ENCODE measurements around the gene DEFB110. TPM values are rescaled to one million over a fixed set of nuclear protein-coding genes. Genes with fewer than 3 reads are reported as not detected.

The DEFB110 gene
- total RNA-seq (2022) (not detected in 2 replicates), Bru-seq, nascent RNA (not detected), BruChase-seq, experiment 1, labeled RNA remaining after a 6-hour chase (not detected), BruChase-seq, experiment 2, labeled RNA remaining after a 2-hour chase (not detected)
- long read RNA-seq, result 0 reads

- Mint-ChIP-seq H3K36me3 (ENCODE audit: insufficient read depth, unreplicated experiment) (no peaks in the 10 kb centered on the region), H3K9me3 (ENCODE audit: unreplicated experiment) (no peaks in the 10 kb centered on the region), H3K27ac (ENCODE audit: low read depth, unreplicated experiment) (no peak within 1 kb of the TSS), H3K4me3 (ENCODE audit: unreplicated experiment) (no peak within 1 kb of the TSS), H3K4me1 (ENCODE audit: insufficient read depth, unreplicated experiment) (no peaks in the 10 kb centered on the region), H3K27me3 (ENCODE audit: insufficient read depth, unreplicated experiment) (peaks cover 13% of the 10 kb centered on the region)
- POLR2A ChIA-PET, result no interaction called here
- no TSS peak for BruUV-seq (replicated peaks)
- CTCF ChIA-PET, result no interaction called here
- intact Hi-C loops (cut with micrococcal nuclease), result no loop called here
- DNase-seq (ENCODE audit: unreplicated experiment), result no peak
- TF ChIP-seq CTCF (IDR thresholded peaks at IDR 0.05; ENCODE audit: unreplicated experiment), result no peak
Measured at GRCh38 chr6:50021894-50022293, at the start of gene DEFB110. DEFB110 (minus strand) TSS chr6:50021994; CDS start chr6:50021935, 59 bp downstream.

GRCh38 chr6:50070101-50070500 is 48.3 kb upstream of the DEFB110 start:
- Mint-ChIP-seq H3K4me1 (ENCODE audit: insufficient read depth, unreplicated experiment) (no peaks in the 10 kb centered on the region), H3K27ac (ENCODE audit: low read depth, unreplicated experiment) (no peak overlapping the region), H3K9me3 (ENCODE audit: unreplicated experiment) (no peaks in the 10 kb centered on the region), H3K36me3 (ENCODE audit: insufficient read depth, unreplicated experiment) (no peaks in the 10 kb centered on the region), H3K4me3 (ENCODE audit: unreplicated experiment) (no peak overlapping the region), H3K27me3 (ENCODE audit: insufficient read depth, unreplicated experiment) (peaks cover 54% of the 10 kb centered on the region)
- TF ChIP-seq CTCF (IDR thresholded peaks at IDR 0.05; ENCODE audit: unreplicated experiment), result no peak
- no peak for DNase-seq (ENCODE audit: unreplicated experiment)
- BruUV-seq (replicated peaks), result no TSS peak
- POLR2A ChIA-PET, result no interaction called here
- CTCF ChIA-PET, result no interaction called here
- intact Hi-C loops (cut with micrococcal nuclease), result no loop called here

- CTCF ChIA-PET, result interaction anchor here (0.9 to 1.2 kb wide), 3 partner anchors 9 to 39 kb away, joined by 3 read pairs; no protein-coding TSS in a partner anchor
- peaks cover 42% of the 10 kb centered on the region for H3K27me3 Mint-ChIP-seq (ENCODE audit: insufficient read depth, unreplicated experiment)
- peak; percentile 43 for DNase-seq (ENCODE audit: unreplicated experiment)
- H3K27ac Mint-ChIP-seq (ENCODE audit: low read depth, unreplicated experiment), result no peak overlapping the region
- no peaks in the 10 kb centered on the region for H3K36me3 Mint-ChIP-seq (ENCODE audit: insufficient read depth, unreplicated experiment)
- BruUV-seq (replicated peaks), result no TSS peak
- H3K4me3 Mint-ChIP-seq (ENCODE audit: unreplicated experiment), result no peak overlapping the region
- POLR2A ChIA-PET, result no interaction called here
- H3K9me3 Mint-ChIP-seq (ENCODE audit: unreplicated experiment), result no peaks in the 10 kb centered on the region
- no peaks in the 10 kb centered on the region for H3K4me1 Mint-ChIP-seq (ENCODE audit: insufficient read depth, unreplicated experiment)
- TF ChIP-seq CTCF (IDR thresholded peaks at IDR 0.05; ENCODE audit: unreplicated experiment), result no peak
- intact Hi-C loops (cut with micrococcal nuclease), result no loop called here
Measured at GRCh38 chr6:50062051-50062450, 40.3 kb upstream of the DEFB110 start.

- no peak for DNase-seq (ENCODE audit: unreplicated experiment)
- ChIA-PET POLR2A (no interaction called here), CTCF (no interaction called here)
- Mint-ChIP-seq H3K4me3 (ENCODE audit: unreplicated experiment) (no peak overlapping the region), H3K4me1 (ENCODE audit: insufficient read depth, unreplicated experiment) (no peaks in the 10 kb centered on the region), H3K36me3 (ENCODE audit: insufficient read depth, unreplicated experiment) (no peaks in the 10 kb centered on the region), H3K9me3 (ENCODE audit: unreplicated experiment) (no peaks in the 10 kb centered on the region), H3K27ac (ENCODE audit: low read depth, unreplicated experiment) (no peak overlapping the region), H3K27me3 (ENCODE audit: insufficient read depth, unreplicated experiment) (peaks cover 32% of the 10 kb centered on the region)
- TF ChIP-seq CTCF (IDR thresholded peaks at IDR 0.05; ENCODE audit: unreplicated experiment), result no peak
- intact Hi-C loops (cut with micrococcal nuclease), result no loop called here
- no TSS peak for BruUV-seq (replicated peaks)
Measured at GRCh38 chr6:50056242-50056641, 34.4 kb upstream of the DEFB110 start.
